ENCODE measurements around the gene TCAP.

TCAP gene

GRCh38 chr17:39651923-39652586 lies 13.1 kb upstream of the TCAP start:
- no peak for DNase-seq

- DNase-seq, result no peak
Measured at GRCh38 chr17:39652587-39653315, 12.4 kb upstream of the TCAP start.

- DNase-seq, result no peak
Measured at GRCh38 chr17:39653316-39653661, 11.9 kb upstream of the TCAP start.

GRCh38 chr17:39653662-39654331 lies 11.4 kb upstream of the TCAP start:
- no peak for DNase-seq

DNA sequence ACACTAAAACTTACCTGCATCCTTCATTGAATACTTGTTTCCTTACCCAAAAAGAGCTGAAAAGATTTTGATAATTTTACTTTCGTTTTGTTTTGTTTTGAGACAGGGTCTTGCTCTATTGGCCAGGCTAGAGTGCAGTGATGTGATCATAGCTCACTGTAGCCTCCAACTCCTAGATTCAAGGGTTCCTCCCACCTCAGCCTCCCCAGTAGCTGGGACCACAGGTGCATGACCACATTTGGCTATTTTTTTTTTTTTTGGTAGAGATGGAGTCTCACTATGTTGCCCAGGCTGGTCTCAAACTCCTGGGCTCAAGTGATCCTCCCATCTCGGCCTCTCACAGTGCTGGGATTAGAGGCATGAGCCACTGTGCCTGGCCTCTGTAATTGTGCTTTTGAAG lies 10.0 kb upstream of the TCAP start:
- DNase-seq, result no peak

DNA sequence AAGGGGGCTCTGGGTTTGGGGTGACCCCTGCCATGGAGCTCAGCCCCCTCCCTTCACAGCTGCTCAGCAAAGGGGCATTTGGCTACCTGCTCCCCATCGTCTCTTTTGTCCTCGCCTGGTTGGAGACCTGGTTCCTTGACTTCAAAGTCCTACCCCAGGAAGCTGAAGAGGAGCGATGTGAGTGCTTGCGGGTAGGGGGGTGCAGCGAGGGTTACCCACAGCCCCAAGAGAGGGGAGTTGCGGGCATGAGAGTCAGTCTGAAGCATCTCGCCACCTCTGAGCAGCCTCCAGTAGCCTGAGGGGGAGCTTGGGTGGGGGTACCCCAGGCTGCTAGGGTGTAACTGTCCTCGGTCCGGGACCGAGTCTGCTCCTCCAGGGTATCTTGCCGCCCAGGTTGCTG lies 6.8 kb upstream of the TCAP start:
- no peak for DNase-seq

DNA sequence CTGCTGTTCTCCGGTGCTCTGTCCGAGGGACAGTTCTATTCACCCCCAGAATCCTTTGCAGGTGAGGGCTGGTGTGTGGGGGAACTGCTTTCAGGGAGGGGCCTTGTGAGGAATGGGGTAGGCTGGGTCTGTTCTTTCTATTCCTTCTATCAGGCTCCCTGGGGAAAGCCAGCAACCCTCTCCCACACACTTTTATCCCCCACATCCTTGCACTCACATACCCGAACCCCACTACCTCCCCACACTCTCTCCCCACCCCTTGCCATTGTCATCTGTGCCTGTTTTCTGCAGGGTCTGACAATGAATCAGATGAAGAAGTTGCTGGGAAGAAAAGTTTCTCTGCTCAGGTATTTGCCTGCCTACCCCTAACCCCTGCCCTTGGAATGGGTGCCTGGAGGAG lies 6.4 kb upstream of the TCAP start:
- no peak for DNase-seq

DNA sequence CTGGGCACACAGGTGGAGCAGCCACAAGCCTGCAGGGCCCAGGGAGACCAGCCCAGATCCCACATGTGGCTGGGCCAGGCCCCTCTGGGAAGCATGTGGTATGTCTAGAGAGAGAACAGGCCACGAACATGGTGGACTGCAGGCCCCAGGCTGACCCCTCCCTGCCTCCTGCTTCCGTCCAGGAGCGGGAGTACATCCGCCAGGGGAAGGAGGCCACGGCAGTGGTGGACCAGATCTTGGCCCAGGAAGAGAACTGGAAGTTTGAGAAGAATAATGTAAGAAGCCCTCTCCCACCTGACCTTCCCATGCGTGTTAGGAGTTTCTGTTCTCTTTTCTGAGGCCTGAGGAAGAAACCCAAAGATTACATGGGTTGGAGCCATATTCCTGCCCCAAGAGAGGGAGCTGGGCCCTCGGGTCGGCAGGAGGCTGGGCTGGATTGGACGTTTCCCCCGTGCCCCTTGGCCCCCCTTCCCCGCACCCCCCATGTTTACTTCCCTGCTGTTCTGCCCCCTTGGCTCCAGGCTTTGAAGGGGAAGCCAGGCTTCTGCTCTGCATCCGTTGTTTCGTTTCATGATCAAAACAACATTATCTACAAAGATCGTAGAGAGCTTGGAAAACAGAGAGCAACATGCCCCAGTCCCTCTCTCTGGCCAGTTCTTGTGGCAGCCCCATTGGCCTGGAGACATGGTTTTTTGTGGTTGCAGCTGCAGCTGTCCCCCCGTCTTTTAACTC lies 5.7 kb upstream of the TCAP start:
- no peak for DNase-seq

- no peak for DNase-seq
Measured at GRCh38 chr17:39660011-39660360, 5.2 kb upstream of the TCAP start.

- no peak for DNase-seq
Measured at GRCh38 chr17:39660397-39661385, 4.5 kb upstream of the TCAP start.

- DNase-seq, result no peak
Measured at GRCh38 chr17:39661744-39662541, 3.2 kb upstream of the TCAP start.

DNA sequence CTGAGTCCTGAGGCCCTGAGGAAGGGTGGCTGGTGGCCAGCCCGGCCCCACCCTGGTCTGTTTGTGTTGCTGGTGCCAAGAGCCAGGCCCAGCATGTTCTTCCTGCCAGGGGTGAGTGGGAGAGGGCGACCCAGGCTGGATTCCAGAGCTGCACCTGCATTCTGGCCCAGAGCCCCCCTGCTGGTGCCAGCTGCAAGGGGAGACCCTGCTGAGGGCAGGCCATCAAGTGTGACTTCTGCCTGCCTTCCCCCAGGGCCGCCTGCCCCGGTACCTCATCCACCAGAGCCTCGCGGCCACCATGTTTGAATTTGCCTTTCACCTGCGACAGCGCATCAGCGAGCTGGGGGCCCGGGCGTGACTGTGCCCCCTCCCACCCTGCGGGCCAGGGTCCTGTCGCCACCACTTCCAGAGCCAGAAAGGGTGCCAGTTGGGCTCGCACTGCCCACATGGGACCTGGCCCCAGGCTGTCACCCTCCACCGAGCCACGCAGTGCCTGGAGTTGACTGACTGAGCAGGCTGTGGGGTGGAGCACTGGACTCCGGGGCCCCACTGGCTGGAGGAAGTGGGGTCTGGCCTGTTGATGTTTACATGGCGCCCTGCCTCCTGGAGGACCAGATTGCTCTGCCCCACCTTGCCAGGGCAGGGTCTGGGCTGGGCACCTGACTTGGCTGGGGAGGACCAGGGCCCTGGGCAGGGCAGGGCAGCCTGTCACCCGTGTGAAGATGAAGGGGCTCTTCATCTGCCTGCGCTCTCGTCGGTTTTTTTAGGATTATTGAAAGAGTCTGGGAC lies 2.4 kb upstream of the TCAP start:
- DNase-seq, result no peak

- DNase-seq, result no peak
Measured at GRCh38 chr17:39663340-39663687, 1.8 kb upstream of the TCAP start.

- DNase-seq, result peak; percentile 25
Measured at GRCh38 chr17:39663688-39664580, 1.2 kb upstream of the TCAP start.

GRCh38 chr17:39665642-39666224 lies 584 bp downstream of the TCAP start:
- DNase-seq, result peak; percentile 55

DNA sequence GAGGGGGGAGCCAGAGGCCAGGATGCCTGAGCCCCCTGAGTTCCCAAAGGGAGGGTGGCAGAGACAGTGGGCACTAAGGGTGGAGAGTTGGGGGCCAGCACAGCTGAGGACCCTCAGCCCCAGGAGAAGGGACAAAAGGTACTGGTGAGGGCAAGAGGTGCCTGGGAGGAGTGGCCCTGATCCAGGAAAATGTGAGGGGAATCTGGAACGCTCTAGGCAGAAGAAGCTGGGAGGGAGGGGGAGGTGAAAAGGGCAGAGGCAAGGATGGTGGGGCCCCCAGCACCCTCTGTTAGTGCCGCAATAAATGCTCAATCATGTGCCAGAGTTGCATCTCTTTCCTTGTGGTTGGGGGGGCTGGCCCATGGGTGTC lies 1.1 kb downstream of the TCAP start:
- DNase-seq, result no peak

DNA sequence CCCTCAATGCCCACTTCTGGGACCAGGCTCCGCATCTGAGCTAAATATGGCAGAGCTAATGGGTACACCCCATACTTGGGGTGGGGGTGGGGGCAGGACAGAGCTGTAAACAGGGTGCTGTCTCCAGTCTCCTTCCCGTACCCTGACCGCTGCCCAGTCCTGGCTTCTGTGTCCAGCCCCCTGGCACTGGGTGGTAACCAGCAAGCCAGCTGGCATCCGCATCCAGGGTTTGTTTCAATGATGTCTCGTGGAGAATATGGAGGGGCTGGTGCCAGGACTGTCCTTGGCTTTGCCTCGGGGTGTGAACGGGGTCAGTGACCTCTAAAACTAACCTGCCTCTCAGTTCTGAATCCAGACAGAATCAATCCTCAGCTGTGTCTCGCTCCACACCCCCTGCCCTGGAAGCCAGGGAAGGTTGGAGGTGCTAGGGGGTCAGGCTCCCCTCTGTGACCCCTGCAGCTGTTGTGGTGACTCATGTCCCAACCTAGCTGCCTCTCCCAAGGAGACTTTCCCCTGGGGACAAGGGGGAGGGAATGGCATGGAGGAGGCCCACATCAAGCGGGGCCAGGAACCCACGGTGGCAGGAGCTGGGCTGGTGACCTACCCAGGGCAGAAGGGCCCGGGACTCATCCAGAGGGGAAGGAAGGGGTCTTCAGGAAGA lies 1.6 kb downstream of the TCAP start:
- DNase-seq, result no peak

DNA sequence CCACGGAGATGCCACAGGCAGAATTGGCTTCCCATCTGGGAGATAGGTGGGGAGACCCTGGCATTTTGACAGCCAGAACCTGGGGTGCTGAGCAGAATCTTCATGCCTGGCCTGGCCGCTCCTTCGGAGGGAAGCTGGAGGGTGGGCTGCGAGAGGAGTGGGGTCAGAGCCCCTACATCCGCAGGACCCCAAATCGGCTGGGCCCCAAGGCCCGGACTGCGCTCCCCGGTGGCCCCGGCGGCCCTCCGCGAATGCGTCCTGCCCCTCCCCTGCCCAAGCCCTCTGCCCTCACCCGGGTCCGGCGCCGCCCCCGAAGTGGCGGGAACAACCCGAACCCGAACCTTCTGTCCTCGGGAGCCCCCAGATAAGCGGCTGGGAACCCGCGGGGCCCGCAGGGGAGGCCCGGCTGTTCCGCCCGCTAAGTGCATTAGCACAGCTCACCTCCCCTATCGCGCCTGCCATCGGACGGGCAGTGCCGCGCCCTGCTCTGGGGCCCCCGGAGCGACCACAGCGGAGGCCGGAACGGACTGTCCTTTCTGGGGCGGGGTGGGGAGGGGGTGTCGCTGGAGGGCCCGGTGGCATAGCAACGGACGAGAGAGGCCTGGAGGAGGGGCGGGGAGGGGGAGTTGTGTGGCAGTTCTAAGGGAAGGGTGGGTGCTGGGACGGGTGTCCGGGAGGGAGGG lies 2.3 kb downstream of the TCAP start:
- DNase-seq, result no peak
